Fibroblast of skin of back (primary cell): ENCODE data around the gene DEAF1.

ENCODE experiments used
- DNase-seq: peaks from one replicate; pipeline ENCODE4 v3.0.0-alpha.2; 2013

DEAF1 gene

DNA sequence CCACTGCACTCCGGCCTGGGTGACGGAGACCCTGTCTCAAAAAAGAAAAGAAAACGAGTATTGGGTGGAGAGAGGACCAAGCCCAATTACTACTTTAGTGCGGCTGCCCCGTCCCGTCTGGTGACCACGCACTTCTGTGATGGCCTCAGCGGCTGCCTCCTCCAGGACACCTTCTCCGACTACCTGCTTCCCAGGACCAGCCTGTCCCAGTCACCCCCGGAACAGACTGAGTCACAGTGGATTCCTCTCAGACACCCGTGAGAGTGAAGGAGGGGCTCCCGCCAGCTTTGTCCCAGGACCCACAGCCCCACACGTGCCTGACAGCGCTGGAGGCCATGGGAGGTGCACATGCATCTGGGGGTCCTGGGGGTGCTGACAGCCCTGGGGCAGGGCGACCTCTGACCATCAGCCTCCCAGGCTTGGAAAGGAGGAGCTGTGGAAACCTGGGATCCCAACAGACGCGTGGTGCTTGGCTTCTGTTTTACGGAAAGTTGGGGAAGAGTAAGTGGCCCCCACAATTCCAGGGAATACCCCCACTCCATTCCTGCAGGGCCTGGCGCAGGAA is 53.1 kb downstream of the DEAF1 start:
- DNase-seq = no peak

DNA sequence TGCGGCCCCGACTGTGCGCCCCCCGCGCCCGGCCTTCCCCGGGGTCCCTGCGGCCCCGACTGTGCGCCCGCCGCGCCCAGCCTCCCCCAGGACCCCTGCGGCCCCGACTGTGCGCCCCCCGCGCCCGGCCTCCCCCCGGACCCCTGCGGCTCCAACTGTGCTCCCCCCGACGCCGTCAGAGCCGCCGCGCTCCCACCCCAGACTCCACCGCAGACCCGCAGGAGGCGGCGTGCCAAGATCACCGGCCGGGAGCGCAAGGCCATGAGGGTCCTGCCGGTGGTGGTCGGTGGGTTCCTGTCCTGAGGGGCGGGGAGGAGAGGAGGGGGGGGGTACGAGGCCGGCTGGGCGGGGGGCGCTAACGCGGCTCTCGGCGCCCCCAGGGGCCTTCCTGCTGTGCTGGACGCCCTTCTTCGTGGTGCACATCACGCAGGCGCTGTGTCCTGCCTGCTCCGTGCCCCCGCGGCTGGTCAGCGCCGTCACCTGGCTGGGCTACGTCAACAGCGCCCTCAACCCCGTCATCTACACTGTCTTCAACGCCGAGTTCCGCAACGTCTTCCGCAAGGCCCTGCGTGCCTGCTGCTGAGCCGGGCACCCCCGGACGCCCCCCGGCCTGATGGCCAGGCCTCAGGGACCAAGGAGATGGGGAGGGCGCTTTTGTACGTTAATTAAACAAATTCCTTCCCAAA is 54.9 kb downstream of the DEAF1 start:
- DNase-seq = no peak

DNA sequence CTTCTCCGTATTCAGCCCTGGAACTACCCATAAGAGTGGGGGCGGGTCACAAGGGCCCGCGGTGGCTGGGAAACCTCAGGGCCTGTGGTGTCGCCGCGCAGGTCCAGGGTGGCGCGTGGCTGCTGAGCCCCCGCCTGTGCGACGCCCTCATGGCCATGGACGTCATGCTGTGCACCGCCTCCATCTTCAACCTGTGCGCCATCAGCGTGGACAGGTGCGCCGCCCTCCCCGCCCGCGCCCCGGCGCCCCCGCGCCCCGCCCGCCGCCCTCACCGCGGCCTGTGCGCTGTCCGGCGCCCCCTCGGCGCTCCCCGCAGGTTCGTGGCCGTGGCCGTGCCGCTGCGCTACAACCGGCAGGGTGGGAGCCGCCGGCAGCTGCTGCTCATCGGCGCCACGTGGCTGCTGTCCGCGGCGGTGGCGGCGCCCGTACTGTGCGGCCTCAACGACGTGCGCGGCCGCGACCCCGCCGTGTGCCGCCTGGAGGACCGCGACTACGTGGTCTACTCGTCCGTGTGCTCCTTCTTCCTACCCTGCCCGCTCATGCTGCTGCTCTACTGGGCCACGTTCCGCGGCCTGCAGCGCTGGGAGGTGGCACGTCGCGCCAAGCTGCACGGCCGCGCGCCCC is 55.6 kb downstream of the DEAF1 start:
- no peak for DNase-seq

DNA sequence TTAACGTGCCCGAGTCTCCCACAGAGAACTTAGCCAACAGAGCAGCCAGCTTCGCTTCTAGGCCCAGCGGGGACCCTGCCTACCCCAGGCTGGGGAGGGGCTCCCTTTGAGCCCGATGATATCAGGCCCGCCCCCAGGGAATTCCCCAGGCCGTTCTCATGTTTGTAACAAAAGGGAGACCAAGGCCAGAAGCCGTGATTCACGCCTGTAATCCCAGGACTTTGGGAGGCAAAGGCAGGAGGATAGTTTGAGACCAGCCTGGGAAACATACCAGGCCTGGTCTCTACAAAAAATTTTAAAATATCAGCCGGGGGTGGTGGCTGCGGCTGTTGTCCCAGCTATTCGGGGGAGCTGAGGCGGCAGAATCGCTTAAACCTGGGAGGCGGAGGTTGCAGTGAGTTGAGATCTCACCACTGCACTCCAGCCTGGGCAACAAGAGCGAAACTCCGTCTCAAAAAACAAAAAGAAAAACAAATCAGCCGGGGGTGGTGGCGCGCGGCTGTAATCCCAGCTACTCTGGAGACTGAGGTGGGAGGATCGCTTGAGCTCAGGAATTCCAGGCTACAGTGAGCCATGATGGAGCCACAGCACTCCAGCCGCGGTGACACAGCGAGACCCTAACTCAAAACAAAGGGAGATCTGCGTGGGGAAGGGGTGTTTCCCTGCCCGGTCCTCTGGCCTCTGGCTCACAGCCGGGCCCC is 56.2 kb downstream of the DEAF1 start:
- peak; percentile 38 for DNase-seq

DNA sequence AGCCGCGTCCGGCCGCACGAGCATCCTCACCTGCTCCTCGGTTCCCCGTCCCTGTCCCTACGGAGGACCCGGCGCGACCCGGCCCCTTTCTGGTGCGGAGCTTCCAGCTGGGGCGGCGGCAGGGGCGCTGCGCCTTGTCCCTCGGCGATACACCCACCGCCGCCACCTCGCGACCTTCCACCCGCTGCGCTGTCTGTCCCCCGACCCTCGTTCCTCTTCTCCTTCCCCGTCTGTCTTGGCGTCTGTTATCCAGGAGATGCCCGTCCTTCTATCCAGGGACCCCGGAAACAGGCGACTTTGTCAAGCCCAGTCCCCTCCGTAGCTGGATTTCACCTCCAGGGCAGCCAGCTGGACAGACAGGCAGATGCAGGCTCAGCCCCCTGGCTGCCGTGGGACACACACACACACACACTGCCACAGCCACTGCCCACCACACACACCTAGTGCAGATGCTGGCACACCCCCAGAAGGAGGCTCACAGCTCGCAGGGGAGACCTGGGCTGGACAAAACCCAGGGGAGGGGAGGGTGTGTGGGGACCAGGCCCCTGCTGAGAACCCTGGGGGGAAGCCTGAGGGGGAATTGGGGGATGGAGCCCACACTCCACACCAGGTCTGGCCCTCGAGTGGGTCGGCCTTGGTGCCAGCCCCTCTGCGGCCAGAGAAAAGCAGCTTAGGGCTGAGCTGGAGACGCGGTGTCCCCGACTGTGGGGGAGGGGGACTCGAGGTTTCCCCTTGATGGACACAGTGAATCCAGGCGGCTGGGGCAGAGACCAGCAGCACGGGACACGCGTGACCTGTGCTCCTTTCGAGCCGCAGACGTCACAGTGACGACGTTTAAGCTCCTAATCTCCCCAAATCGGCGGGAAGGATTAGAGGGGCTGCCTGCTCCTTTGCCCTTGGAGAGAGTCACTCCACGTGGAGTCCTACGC is 57.2 kb downstream of the DEAF1 start:
- DNase-seq = no peak

DNA sequence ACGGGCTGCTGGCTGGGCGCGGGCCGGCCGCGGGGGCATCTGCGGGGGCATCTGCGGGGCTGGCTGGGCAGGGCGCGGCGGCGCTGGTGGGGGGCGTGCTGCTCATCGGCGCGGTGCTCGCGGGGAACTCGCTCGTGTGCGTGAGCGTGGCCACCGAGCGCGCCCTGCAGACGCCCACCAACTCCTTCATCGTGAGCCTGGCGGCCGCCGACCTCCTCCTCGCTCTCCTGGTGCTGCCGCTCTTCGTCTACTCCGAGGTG is 57.8 kb downstream of the DEAF1 start:
- no peak for DNase-seq

DNA sequence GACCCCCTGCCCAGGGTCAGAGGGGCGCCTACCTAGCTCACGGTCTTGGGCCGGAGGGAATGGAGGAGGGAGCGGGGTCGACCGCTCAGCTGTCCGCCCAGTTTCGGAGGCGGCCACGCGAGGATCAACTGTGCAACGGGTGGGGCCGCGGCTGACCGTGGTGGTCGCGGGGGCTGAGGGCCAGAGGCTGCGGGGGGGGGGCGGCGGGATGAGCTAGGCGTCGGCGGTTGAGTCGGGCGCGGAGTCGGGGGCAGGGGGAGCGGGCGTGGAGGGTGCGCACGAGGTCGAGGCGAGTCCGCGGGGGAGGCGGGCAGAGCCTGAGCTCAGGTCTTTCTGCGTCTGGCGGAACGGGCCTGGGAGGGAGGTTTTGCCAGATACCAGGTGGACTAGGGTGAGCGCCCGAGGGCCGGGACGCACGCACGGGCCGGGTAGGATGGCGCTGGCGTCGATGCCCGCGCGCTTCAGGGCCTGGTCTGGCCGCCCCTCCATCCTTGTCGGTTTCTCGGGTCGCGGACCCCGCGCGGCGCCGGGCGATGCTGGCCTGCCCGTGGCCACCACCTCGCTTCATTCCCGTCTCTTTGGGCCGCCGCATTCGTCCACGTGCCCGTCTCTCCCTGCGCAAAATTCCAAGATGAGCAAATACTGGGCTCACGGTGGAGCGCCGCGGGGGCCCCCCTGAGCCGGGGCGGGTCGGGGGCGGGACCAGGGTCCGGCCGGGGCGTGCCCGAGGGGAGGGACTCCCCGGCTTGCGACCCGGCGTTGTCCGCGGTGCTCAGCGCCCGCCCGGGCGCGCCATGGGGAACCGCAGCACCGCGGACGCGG is 58.3 kb downstream of the DEAF1 start, which contains the start of gene DRD4:
Gene DRD4, plus strand, starts transcription at position 759 of the 822 bp plus-strand sequence. Its CDS starts 36 bp downstream, at position 795.
- DNase-seq = peak; percentile 37

DNA sequence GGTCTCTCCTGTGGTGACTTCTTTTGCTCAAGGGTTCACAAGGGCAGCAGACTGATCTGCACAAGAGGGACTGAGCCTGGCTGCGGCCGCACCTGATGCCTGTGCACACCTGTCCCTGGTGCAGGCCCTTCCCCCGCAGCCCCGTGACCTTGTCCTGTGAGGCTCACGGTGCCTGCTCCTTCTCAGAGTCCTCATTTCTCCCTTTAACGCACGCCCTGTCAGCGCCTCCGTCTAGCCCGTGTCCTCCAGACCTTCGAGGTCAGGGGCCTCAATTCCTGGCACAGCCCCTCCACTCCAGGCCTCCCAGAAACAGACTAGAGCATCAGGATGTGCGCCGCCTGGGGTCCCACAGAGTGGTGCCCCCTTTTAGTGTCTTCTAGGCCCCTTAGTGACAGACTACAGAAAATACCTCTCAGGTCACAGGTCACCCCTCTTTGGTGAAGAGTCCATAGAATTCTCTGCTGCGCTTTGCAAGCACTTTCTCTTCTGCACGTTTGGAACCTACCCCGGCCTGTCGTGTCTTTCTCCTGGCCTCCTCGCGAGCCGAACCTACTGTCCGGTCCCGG is 59.0 kb downstream of the DEAF1 start:
- DNase-seq = no peak

DNA sequence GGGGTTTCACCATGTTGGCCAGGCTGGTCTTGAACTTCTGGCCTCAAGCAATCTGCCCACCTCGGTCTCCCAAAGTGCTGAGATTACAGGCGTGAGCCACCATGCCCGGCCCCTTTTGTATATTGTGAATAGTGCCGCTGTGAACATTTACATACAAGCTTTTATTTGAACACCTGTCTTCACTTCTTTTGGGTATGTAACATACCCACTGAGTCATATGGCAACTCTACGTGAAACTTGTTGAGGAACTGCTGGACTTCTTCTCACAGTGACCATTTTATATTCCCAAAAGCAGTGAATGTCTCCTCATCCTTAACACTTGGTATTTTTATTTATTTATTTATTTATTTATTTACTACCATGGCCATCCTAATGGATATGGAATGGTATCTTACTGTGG is 64.2 kb downstream of the DEAF1 start:
- no peak for DNase-seq

DNA sequence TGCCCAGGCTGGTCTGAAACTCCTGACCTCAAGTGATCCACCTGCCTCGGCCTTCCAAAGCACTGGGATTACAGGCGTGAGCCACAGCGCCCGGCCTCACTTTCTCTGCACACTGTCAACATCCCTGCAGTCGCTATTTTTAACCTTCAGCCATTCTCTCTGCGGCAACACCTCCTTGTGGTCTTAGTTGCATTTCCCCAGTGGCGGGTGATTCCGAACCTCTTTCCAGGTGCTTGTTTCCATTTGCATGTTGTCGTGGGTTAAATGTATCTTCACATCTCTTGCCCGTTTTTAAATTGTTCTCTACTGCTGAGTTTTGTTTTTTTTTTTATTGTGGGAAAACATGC is 65.8 kb downstream of the DEAF1 start:
- no peak for DNase-seq

DNA sequence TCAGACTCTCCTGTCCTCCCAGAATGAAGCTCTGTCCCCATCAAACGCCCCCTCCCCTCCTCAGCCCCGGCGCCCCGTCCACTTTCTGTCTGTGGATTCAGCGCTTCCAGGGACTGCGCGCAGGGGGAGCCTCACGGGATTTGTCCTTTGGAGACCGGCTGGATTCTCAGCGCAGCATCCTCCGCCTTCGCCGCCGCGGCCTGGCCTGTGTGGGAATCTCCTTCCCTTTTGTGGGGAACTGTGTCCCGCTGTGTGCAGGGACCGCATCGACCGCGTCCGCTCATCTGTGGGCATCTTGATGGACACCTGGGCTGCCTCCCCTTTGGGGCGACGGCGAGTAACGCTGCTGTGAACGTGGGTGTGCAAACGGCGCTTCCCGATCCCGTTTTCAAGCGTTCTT is 67.0 kb downstream of the DEAF1 start:
- DNase-seq = no peak

DNA sequence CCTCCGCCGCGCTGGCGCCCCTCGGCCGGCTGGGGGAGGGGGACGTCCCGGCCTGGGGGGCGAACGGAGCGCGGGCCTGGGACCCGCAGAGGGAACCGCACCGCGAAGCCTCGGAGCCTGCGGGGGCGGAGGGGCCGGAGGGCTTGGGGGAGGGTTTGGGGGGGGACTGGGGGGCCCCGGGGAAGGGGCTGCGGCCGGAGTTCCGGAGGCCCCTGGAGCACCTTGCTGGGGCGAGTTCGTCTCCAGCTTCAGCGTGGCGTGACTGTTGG is 67.8 kb downstream of the DEAF1 start:
- no peak for DNase-seq

DNA sequence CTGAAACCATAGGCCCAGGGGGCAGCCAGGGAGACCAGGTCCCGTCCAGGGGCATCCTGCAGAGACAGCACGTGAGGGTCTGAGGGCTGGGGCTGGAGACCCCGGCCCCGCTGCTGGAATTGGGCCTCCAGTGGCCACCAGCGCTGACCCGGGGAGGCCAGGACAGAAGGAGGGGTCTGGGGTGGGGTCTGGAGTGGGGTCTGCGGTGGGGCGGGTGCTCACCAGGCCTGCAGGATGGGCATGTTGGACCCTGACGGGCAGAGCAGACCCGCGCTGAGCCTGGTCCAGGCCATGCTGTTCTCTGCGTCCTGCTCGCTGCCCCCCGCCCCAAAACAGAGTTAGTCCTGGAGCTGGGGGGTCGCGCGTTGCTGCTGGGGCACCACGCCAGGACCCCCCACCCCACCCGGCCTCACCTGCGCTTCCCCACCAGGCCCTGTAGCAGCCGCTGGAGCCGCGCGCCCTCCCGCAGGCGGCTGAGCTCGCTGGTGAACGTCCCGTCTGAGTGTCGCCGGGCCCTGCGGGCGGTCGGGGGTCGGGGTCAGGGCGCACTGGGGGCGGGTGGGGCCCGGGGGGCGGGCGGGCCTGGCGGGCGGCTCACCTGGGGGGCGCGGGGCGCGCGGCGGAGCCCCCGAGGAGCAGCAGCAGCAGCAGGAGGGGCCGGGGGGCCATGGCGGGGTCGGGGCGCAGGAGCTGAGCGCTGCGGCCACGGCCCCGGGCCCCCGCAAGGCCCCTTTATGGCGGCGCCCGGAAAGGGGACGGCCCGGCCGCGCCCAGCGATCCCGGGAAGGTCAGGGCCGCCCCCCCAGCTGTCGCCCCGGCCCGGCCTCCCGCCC is 68.3 kb downstream of the DEAF1 start, which contains the start of gene SCT:
Gene SCT, minus strand, starts transcription at position 707 of the 833 bp plus-strand sequence. Its CDS starts 38 bp downstream, at position 669.
- no peak for DNase-seq

DNA sequence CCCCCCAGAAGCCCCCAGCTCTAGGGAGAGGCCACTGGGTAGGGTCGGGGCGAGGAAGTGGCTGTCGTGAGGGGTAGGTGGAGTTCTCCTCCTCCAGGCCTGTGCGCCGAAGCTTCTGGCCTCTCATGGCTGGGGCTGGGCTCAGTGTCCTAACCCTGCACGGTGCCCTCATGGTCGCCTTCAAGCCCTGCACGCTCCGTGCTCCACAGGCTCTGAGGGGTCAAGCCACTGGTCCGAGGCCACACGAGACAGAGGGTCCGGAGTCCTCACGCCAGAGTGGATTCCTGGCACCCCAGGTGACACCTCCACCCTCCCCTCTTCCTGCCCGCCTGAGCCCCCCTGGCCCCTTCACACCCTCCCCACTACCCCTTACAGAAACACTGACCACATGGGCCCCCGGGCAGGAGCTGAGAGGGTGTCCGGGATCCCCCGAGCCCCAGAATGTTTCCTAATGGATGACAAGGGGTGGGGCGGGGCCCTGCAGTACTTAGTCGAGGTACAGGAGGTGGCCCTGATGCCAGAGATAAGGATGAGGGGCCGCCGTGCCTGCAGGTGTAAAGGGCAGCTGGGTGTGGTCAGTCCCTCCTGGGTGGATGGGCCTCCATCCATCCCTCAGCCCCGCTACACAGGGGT is 69.3 kb downstream of the DEAF1 start:
- DNase-seq = no peak

DNA sequence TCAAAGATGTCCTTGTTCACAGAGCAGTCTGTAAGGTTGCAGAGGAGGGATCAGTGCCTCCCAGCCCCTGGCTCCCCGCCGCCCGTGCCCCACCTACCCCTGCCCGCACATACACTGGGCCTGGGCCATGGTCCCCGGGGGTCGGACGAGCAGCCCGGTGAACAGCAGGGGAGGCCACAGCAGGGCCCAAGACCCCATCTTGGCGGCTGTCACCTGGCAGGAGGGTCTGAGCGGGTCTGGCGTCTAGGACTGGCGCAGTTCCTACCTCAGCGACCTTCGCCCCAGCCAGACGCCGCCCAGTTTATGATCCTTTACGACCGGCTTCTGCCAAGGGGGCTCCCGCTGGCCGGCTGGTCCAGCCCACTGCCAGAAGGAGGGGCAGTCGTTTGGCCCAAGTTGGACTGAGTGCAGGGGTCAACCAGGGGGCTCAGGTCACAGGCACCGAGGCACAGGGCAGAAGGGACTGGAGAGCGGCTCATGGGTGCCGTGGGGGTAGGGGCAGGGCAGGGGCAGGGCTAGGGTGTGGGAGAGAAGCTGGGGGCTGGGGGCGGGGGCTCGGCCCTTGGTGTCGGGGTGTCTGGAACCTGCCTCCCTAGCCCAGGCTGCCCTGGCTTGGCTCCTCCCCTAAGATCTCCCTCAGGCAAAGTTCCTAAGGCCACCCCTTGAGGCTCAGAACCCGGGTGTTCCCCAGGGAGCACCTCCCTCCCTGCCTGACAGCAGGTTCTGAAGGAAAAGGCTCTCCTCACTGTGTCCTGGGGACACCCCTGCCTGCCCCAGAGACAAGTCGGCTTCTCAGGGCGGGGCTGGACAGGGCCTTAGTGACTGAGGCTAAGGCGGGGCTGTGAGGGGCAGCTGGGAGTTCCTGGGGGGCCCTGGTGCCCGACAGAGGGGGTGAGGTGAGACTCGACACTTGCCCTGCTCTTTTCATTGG is 70.1 kb downstream of the DEAF1 start, which contains the start of gene CDHR5:
Gene CDHR5, minus strand, starts transcription at position 251 of the 931 bp plus-strand sequence. Its CDS starts 53 bp downstream, at position 198.
- no peak for DNase-seq

DNA sequence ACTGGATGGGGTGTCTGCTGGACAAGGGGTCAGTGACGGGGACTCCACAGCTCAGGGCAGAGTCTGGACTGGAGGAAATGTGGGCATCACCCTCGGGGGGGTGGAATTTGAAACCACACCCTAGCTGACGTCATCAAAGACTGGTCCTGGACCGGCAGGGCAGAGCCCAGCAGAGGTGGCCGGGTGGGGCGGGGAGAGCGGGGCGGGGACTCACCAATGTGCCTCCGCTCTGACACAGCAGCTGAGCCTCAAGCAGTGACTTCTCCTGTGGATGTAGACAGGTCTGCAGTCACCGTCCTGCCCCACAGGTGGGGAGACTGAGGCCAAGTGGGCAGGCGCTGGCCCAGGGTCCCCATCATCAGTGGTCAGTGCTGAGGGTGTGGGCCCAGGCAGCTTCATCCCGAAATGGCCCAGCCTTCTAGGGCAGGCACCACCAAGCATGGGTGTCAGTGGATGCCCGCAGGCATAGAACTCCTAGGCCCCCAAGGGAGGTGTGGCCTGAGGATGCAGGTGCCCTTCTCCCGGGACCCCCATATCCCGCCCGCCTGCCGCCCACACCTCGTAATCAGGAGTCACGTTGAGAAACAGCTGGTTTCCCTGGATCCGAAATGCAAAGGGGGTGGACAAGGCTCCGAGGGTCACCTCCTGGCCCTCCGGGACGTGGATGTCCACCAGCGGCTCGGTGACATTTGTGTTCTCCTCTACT is 70.9 kb downstream of the DEAF1 start:
- DNase-seq = peak; percentile 30

DNA sequence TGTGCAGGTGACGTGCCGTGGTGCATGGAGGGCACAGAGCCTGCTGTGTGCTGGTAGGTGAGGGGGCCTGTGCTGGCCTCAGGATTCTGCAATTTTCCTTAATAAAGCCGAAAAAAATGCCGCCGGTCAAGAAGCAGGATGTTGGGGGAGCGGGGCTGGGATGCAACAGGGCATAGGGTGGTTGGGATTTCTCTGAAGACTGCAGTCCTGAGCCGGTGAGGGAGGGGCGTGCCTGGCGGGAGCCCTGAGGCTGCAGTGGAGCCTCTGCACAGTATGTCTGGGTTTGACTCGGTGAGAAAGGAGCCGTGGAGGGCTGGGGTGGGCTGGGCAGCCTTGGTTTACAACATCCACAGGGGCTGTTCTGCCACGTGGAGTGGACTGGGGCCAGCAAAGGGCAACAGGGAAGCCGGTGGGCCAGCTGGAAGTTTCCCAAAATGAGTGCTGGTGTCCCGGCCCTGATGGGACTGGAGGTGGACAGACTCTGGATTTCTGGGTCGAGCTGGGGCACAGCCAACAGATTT is 71.6 kb downstream of the DEAF1 start:
- no peak for DNase-seq

DNA sequence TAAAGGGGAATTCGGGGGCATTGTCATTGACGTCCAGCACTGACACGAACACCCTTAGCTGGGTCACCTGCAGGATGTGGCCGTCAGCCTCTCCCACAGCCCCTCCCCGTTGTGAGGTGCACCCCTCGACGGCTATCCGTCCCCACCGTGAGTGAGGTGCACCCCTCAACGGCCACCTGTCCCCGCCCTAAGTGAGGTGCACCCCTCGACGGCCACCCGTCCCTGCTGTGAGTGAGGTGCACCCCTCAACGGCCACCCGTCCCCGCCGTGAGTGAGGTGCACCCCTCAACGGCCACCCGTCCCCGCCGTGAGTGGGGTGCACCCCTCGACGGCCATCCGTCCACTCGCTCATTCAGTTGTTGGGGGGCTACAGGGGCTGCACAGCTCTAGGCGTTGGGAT is 73.2 kb downstream of the DEAF1 start:
- no peak for DNase-seq
